NCI-H510A (cell line): ENCODE measurements around the gene CHRDL2.

ENCODE experiments used
- DNase-seq: peaks from one replicate; lab custom pipeline; 2025; lab: John Stamatoyannopoulos, UW

The CHRDL2 gene

DNA sequence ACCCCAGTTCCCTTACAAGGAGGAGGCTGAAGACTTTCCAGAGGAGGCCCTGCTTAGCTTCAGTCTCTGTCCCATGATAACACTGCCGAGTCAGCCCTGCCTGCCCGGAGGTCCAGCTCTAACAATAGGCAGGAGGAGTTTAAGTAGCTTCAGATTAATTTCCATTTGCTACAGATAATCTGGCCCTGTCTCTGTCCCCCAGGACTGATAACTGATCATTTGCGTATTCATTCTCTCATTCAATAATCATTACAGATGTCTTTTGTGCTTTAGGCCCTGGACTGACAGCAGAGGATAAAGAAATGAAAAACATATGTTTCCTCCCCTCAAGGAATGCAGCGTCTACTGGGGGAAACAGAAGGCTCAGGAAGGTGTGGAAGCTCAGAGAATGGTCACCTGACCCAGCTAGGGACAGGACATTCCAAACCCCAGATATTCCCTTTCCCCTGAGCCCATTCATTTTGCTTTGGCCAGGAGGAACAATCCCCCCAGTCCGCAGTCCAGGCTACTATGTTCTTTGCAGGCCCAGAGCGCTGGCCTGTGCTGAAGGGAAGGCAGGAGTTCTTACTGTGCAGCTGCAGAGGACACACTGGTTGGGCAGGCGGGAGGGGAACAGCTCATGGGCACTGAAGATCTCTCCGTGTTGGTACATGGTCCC is 20.8 kb downstream of the CHRDL2 start:
- no peak for DNase-seq

DNA sequence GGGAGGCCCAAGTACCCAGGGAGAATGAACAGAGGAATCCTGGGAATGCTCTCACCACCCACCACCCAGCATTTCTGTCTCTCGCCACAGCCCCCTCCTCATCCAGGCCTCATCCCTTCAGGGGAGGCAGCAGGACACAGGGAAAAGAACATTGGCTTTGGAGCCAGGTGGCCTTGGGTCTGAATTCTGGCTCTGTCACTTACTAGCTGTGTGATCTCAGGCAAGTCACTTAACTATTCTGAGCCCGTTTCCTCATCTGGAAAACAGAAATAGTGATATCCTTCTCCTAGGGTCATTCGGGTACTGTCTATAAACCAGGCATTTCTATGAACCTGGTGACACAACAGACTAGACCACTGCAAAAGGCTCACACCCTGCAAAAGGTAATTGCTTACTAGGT is 22.1 kb downstream of the CHRDL2 start:
- DNase-seq, result no peak

DNA sequence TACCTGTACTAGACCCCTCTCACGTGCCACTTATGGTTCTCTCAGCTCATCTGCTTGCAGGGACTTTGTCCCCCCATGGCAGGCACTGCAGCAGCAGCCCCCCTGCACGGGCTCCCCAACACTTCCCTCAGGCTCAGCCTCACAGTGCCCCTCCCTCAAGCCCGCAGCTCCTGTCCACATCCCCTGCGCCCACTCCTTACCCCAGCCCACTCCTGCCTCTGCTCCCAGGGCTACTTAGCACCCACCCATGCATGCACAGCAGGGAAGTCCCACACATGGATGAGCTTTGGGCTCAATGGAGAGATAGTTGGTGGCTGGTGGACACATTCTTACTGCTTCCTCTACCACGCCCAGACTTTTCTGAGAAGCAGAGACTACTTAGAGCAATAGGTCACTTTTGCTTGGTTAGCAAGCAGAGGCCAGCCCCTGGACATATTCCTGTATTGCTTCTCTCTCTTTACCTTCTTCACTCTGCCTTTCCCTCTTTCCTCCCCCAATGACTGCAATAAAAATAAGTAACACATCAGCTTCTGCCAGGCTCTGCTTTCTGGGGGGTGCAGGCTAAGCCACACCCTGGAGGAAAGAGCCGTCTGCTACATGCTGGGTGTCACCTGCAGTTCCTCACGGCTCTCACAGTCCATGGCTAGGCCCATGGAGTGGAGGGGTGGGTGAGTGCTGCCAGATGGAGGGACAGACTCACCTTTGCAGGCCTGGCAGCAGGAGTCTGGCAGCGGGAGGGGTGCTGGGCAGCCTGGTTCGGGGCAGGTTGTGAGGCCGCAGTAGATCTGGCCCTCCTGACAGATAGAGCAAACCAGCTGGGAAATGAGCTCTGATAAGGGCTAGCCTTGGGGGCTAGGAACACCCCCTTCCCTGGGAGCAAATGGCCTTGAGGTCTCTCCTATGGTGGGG is 23.4 kb downstream of the CHRDL2 start:
- no peak for DNase-seq

DNA sequence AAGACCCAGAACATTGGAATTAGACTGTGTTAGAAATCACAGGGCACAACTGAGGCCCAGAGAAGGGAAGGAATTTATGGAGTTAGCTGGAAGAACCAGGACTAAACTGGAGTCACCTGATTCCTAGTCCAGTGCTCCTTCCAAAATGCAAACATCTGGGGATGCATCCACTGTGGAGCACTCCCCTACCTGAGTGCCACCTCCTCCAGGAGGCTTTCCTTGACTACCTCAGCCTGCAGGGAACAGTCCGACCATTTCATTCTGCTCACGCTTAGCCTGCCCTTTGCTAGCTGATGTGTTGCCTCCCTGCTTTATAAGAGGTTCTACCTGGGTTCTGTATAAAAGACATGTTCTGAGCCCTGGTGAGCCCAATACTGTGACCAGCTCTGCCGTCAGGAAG is 24.0 kb downstream of the CHRDL2 start:
- no peak for DNase-seq

DNA sequence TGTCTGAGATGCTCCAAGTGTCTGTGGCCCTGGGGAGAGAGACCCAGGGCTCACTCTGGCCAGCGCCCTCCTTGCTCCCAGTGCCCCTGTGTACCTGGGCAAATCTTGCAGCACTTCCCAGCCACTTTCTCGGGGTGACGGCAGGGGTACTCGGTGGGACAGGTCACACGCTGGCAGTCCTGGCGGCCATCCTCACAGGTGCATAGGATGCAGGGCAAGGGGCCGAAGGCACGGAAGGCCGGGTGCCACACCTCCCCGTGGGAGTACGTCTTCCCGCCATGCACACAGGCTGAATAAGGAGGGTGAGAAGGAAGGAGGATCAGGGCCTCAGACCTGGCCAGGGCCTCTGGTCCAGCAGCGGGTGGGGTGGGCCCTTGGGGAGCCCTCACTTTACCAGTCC is 28.0 kb downstream of the CHRDL2 start:
- DNase-seq, result no peak

DNA sequence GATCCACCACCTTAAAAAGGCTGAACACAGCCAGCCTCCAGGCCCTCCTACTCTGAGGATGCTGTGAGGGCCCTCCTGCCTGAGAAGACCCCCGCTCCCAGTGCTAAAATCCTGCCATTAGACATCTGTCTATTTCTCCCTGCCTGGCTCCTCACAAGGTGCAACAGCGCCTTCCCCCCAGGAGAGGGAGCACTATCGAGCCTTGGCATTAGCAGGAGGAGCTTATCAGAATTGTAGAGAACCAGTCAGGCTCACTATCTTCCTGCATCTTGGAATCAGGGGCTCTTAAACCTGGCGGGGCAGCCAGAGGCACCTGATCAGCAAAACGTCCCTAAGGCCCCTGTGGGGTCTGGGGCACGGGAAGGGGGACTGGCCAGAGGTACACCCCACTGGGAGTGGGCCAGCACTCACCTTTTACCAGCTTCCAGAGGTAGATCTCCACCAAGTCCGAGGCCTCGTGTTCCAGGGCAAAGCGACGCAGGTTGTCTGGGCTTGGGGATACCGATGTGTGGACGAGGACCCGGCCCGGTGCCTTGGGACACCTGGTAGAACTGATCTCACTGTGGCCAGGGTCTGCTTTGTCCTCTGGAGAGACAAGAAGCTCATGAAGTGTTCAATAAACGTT is 28.7 kb downstream of the CHRDL2 start:
- DNase-seq, result no peak

DNA sequence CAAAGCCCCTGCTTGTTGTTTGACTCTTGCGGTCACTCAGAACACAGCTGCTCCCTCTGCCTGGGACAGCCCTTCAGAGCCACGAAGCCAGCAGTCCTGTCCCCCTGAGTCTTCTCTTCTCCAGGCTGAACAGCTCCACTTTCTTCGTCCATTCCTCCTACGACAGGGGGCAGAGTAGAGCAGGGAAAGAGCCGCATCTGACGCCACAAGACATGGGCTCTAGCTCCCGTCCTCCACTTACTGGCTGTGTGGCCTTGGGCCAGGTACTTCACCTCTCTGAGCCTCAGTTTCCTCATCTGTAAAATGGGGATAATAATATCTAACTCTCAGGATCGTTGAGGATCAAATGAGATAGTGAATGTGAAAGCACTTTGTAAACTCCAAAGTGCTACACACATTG is 29.9 kb downstream of the CHRDL2 start:
- DNase-seq, result no peak

DNA sequence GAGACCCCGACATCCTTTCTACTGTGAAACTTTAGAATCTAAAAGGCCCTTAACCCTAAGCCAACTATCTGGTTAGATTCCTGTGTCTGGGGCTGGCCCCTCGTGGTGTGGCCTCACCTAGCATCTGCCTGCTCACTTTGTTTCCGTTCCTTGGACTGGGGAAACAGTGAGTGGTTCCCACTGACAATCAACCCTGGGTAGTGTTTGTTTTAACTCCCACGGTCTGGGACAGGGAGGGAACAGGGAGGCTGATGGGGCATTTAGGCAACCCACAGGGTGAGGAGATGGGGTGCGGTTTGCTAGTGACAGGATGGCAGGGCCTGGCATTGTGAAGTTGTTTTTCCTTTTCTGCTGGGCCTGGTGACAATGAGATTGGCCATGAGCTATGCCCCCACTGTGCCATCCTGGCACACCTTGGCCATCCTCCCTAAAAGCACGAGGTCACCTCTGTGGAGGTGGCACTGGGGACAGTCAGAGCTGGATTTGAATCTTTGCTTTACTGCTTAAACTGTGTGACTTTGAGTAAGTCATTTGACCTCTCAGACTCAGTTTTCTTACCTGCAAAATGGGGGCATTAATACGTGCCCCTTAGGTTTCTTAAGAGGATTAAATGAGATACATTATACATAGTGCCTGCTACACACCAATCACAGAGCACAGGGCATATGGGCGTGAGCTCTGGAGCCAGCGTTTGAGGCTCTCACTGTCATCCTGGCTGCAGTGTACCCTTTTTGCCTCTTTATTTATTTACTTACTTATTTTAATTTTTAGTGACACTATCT is 31.4 kb downstream of the CHRDL2 start:
- DNase-seq, result no peak

DNA sequence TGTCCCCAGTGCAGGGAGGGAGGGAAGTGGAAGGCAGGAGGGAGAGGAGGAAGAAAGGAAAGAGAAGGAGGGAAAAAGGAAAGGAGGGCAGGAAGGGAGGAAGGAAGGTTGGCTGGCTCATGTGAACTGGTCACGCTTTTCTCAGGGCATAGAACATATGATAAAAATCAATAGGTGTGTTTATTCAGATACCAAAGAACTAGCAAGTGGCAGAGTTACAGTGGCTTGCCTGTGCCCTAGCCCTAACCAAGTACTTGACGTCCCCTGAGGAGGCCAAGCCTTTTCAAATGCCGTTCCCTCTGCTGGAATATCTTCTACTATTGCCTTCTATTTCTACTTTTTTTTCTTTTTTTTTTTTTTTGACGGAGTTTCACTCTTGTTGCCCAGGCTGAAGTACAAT is 33.5 kb downstream of the CHRDL2 start:
- DNase-seq, result no peak

DNA sequence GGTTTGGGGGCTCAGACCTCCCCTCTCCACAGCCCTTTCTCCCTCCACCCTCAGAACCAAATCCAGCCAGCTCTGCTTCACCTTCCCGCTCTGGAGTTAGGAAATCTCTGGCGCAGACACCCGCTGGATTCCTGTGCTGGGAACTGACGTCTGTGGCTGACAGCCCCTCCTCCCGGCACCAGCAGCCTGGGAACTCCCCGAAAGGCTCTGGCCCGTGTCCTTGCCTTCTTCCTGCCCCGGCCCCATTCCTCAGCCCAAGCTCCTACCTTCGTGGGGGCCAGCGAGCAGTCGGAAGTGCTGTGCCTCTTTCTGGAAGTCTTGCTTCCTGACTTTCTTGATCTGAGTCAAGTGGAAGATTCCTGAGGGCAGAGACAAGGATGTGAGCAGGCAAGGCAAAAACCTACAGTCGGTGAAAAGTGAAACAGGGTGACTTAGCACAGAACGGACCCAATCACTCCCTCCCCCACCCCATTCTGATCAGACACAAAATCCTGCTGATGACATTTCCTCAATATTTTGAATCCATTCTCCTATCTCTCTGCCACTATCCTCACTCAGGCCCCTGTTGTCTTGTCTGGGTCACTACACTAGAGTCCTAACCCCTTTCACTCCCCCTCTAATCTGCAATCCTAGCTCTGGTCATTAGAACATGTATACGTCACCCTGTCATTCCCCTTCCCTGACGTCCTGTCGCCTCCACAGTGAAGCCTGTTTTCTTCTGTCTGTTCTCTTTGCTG is 34.1 kb downstream of the CHRDL2 start:
- DNase-seq, result no peak

DNA sequence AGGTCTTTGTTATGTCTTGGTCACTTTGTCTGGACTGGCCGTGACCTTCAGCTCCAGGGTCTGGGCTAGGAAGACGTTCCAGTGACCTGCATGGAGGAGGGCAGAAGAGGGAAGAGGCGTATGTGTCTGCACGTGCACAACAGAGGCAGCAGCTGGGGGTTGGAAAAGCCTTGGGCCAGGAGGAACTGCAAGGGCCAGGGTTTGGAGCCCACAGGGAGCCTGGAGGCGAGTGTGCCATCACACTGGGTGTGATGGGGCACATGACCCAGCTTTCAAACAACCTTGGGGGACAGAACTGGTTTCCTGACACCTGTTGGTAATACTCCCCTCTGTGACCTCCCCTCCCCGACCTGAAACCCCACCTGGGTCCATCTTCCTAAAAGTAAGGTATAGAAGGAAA is 34.7 kb downstream of the CHRDL2 start:
- DNase-seq, result no peak

DNA sequence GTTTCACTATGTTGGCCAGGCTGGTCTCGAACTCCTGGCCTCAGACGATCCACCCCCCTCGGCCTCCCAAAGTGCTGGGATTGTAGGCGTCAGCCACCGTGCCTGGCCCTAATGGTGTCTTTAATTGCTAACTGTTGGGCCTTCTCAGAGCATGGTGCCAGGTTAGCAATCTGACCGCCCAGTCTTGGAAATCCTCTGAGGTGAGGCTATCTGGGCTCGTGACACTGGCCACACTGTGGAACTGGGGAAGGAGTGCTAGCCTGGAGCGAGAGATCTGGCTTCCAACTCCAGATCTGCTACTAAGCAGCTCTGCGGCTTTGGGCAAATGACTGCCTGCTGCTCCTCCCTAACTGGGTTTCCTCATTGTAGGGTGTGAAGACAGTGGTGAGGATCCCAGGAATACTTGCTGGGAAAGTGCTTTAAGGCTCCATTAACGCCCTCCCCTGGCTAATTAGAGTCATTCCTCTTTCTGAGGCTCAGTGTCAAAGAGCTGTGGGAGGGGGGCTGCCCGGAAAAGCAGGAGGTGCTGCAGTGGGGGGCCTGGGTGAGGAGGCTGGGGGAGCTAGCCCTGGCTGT is 35.4 kb downstream of the CHRDL2 start:
- no peak for DNase-seq

DNA sequence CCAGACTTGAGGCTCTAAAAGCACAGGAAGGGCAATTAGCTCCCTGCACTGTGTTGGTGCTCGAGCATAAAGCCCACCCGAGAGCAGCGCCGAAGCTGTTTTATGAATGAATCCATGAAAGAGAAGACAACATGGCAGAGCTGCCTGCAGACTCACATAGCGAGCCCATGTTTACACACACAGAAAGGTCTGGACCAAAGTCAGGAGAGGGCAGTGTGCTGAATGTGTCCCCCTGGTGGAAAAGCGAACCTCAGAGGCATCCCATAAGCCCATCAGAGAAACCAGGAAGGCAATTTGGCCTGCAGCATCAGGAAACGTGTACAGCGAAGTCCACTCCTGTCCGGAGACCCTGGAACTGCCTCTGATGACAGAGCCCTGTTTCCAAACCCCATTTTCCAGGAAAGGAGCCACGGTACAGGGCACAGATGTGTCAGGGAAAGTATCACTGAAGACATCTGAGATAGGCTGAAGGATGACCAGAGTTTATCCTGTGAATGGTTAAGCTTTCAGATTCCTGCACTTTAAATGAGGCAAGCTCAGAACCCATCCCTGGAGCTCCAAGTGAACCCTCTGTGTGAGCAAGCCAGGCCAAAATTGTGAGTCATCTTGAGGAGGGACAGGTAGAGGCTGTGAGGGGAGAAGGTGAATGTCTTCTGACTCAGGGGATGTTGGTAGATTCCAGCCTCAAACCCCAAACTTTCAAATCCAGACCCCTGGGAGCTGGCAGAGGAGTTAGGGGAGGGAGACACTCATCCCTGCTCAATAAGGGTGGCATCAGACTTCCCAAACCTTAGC is 36.9 kb downstream of the CHRDL2 start:
- DNase-seq, result no peak

DNA sequence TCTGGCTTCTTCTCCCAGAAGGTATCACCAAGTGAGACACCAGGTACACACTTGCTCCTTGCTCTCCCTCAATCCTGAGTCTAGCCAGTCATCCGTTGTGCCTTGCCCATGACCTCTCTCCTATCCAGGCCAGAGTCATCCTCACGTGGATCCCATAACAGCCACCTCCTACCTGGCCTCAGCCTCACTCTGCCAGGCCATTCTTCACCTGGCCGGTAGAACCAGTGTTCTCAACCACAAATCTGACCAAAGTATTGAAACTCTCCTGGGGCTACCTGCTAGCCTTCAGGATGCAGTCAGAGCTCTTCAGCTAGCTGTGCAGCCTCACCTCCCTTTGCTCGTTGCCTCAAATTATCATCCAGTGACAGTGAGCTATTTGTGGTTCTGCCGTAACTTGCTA is 37.7 kb downstream of the CHRDL2 start:
- no peak for DNase-seq

DNA sequence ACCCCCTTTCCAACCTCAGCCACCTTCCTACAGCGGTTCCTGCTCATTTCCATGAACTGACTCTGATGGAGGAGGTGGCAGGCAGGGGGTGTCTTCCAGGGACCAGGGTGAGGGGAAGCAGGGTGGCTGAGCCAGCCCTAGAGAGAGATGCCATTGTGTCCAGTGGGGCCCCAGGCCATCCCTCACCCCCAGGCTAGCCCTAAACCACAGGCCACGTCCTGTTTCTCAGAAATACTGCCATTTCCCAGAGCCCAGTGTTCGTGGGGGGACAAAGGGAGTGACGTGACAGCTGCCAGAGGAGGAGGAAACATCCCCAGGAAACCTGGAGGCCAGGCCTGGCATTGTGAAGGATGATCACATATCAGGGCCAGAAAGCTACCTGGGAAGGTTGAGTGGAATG is 39.5 kb downstream of the CHRDL2 start:
- no peak for DNase-seq

DNA sequence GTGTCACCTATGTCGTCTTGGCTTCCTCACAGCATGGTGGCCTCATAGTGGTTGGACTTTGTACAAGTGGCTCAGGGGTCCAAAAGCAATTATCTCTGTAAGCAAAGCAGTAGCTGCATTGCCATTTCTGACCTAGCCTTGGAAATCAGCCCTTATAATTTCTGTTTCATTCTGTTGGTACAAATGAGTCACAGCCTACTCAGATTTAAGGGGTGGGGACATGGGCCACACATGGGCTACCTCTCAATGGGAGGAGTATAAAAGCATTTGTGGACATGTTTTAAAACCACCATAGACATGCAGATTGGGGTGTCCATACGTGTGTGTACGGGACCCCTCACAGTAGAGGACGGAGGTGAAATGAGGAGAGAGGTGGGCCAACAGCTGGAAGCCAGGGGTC is 41.6 kb downstream of the CHRDL2 start:
- DNase-seq, result no peak

DNA sequence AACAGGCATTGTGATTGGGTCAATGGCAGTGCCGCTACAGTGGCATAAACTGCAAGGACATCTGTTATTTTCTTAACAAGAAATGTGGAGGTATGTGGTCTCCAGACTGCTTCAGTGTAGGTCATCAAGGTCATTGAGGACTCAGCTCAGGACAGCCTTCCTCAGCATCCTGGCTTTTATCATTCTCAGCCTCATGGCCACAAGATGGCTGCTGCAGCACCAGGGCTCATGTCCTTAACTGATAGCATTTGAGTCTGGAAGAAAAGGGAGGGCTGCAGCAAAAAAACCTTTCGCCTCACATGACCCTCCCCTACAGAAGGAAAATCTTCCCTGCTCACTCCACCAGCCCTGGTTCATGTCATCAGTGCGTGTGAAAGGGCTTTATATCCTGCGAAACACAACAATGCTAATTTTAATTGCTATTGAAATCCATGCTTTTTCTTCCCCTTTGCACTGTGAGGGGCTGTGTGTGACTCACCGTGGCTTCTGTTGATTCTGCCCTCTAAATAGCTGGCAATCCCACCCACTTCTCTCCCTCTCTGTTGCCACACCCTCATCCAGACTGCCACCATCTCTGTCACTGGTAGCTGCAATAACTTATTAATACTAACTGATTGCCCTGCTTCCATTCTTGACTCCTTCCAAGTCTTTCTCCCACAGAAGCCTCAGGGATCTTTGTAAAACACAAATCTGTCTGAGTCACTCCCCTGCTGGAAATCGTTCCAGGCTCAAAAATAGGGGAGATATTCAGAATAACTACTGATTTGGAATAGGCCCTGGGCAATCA is 43.8 kb downstream of the CHRDL2 start:
- DNase-seq, result no peak

DNA sequence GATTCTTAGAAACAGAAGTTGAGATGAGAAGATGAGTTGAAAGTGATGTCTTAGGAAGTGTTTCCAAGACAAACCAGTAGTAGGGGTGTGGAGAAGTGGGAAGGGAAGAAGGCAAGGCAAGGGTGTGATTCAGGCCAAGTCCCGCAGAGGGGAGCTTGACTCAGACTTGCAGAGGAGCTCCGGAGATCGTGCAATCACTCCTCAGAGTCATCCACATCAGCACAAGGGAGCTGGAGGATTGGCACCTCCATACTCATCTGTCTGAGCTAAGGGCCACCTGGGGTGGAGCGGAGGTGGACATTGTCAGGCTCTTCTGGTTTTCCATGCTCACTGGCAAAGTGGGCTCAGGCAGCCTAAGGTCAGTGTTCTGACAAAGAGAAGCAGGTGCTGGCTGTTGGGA is 44.4 kb downstream of the CHRDL2 start:
- no peak for DNase-seq

DNA sequence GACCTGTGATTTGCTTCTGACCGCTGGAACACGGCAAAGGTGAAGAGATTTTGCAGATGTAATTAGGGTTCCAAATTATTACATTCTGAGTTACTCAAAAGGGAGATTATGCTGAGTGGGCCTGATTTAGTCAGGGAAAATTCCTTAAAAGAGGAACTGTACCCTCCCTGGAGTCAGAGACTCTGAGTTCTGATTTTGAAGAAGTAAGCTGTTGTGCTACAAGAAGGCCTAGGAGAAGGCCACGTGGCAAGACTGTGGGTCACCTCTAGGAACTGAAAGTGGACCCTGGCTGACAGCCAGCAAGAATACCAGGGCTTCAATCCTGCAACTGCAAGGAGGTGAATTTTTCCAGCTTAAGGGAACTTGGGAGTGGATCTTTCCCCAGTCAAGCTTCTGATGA is 45.3 kb downstream of the CHRDL2 start:
- no peak for DNase-seq

DNA sequence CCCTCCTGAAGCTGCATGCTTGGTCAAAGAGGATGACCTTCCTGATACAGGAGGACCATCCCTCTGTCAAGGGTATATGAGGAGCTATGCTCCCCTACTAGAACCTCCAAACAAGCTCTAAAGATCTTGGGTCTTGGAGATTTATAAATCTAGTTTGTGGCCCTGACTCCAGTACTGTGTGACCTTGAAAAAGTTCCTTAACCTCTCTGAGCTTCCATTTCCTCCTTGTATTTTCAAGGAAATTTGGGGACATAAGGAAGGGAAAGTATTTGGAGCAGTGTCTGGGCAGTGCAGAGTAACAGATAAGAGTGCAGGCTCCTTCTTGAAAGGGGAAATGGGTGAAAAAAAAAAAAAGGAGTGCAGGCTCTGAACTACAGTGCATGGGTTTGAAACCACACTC is 45.9 kb downstream of the CHRDL2 start:
- no peak for DNase-seq
